ENCODE results near the gene LBHD2.

DNA sequence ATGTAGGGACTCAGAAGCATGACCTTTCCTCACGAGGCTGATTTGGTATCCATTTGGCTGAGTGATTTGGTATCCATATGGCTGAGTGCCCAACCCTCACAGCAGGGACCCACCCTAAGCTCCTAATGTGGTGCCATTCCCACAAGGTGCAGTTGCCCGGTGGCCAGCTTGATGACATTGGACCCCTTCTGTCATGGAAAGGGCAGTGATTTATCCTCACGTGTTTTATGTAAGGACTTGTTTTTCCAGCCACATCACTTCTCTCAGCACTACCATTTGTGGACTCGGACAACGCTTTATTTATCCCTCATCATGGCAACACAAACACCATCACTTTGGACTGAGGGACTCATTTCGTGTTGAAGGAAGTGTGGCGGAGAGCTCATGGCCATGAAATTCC is 18.1 kb upstream of the LBHD2 start:
- no peak for TF ChIP-seq POLR2A (IDR thresholded peaks at IDR 0.05; ENCODE audit: low read length)
- no peak for TF ChIP-seq GATA1 (IDR thresholded peaks at IDR 0.05; ENCODE audit: low read depth, low read length)

All from erythroblast (primary cell).